ENCODE results near the gene CAPN8.

CAPN8 gene

DNA sequence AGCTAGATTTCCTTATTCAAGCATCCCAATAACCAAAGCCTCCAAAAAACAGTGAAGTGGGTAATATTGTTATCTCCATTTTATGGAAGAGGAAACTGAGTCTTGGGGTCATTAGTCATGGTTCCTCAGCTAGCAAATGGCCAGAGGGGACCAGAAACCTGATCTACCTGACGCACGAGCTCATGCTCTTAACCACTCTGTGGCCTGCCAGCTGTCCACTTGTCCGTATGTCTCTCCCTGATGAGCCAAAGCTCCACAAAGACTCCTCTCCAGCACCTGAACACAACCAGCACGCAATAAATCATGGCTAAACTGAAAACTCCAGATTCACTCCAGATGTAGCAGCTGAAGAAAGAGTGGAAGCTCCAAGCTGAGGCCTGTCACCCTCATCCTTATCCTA is 5.8 kb downstream of the CAPN8 start:
- no peak for DNase-seq (ENCODE audit: extremely low spot score)
- TF ChIP-seq, protein P1, sequence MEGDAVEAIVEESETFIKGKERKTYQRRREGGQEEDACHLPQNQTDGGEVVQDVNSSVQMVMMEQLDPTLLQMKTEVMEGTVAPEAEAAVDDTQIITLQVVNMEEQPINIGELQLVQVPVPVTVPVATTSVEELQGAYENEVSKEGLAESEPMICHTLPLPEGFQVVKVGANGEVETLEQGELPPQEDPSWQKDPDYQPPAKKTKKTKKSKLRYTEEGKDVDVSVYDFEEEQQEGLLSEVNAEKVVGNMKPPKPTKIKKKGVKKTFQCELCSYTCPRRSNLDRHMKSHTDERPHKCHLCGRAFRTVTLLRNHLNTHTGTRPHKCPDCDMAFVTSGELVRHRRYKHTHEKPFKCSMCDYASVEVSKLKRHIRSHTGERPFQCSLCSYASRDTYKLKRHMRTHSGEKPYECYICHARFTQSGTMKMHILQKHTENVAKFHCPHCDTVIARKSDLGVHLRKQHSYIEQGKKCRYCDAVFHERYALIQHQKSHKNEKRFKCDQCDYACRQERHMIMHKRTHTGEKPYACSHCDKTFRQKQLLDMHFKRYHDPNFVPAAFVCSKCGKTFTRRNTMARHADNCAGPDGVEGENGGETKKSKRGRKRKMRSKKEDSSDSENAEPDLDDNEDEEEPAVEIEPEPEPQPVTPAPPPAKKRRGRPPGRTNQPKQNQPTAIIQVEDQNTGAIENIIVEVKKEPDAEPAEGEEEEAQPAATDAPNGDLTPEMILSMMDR (IDR thresholded peaks at IDR 0.05; ENCODE audit: control extremely low read depth, extremely low read depth, low read depth, missing control alignments) = no peak
- ChIA-PET POLR2A (no interaction called here), CTCF (interaction anchor here (0.8 to 1.3 kb wide), 2 partner anchors 36 to 90 kb away, joined by 3 read pairs; no protein-coding TSS in a partner anchor)

DNA sequence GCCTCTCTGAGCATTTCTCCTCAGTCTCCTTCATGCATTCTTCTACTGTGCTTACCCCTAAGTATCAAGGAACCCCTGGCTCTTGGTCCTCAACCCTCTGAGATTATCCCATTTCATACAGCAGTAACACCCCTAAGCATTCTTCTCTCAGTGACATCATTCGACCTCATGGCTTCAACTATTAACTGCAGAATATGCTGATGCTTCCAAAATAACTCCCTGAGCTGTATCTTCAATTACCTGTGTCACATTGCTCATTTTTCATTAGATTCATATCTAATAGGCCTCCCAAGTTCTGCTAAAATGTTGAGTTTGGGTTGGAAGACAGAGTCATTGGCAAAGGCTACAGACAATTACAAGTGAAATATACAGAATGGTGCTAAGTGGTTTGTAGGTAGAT is 7.5 kb downstream of the CAPN8 start:
- DNase-seq (ENCODE audit: extremely low spot score) = no peak
- ChIA-PET CTCF (no interaction called here), POLR2A (no interaction called here)
- TF ChIP-seq, protein P1 (IDR thresholded peaks at IDR 0.05; ENCODE audit: control extremely low read depth, extremely low read depth, low read depth, missing control alignments) = no peak

DNA sequence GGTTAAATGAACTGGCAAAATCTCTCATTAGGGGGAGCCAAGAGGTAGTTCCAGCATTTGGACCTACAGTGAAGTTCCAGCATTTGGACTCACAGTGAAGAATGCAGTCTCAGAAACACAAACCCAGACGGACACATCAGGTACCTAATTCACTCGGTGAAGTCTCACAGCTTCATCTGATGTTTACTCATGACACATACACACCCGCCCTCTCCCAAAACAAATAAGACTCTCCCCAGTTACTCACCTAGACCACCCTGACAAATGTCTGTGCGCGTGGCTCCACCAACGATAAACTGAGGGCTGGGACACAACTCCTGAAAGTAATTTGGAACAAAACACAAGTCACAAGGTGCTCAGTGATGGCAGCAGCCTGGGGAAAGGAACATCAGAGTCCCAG is 11.4 kb downstream of the CAPN8 start:
- POLR2A ChIA-PET = no interaction called here
- CTCF ChIA-PET = interaction anchor here (1.3 kb wide), 1 partner anchor 10 kb away, joined by 3 read pairs; no protein-coding TSS in a partner anchor
- no peak for DNase-seq (ENCODE audit: extremely low spot score)
- TF ChIP-seq, protein P1 (IDR thresholded peaks at IDR 0.05; ENCODE audit: control extremely low read depth, extremely low read depth, low read depth, missing control alignments) = no peak

DNA sequence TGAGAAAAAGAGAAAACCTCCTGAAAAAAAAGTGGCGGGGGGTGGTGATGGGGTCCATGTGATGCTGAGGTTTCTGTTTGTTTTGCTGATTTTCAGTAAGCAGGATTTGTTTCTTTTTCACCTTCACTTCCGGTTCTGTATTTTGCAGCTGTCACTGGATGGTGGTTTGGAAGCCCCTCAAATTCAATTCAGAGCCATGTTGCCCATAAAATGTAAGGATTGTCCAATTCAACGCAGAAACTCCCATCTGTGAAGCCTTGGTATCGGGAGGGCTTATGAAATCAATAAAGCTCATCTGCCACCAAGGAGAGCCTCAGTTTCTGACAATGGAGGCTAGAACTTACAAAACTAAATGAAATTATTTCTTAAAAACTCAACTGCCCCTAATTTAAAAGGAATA is 12.1 kb downstream of the CAPN8 start:
- CTCF ChIA-PET = interaction anchor here (1.1 to 1.3 kb wide), 2 partner anchors 11 to 14 kb away, joined by 3 read pairs; no protein-coding TSS in a partner anchor
- POLR2A ChIA-PET = no interaction called here
- DNase-seq (ENCODE audit: extremely low spot score) = no peak
- TF ChIP-seq, protein P1 (IDR thresholded peaks at IDR 0.05; ENCODE audit: control extremely low read depth, extremely low read depth, low read depth, missing control alignments) = no peak

DNA sequence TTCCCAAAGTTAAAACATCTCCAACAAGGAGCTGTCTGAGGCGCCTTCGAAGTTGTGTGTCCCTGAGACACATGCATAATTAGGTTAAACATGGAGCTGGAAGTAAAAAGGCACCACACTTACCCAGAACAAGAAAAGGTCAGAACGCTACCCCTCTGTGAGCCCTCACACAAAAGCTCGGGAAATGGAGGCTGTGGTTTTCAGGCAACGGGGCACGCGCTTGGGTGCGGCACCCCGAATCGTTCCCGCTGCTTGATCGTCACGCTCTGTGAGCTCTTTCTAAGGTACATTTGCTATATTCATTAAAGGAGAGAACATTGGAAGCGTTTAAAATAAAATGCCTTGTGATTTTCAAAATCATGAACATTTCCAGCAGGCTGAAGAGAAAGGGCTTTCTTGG is 12.5 kb downstream of the CAPN8 start:
- TF ChIP-seq, protein P1 (IDR thresholded peaks at IDR 0.05; ENCODE audit: control extremely low read depth, extremely low read depth, low read depth, missing control alignments) = no peak
- ChIA-PET CTCF (interaction anchor here (1.1 kb wide), 1 partner anchor 15 kb away, joined by 3 read pairs; no protein-coding TSS in a partner anchor), POLR2A (no interaction called here)
- no peak for DNase-seq (ENCODE audit: extremely low spot score)

DNA sequence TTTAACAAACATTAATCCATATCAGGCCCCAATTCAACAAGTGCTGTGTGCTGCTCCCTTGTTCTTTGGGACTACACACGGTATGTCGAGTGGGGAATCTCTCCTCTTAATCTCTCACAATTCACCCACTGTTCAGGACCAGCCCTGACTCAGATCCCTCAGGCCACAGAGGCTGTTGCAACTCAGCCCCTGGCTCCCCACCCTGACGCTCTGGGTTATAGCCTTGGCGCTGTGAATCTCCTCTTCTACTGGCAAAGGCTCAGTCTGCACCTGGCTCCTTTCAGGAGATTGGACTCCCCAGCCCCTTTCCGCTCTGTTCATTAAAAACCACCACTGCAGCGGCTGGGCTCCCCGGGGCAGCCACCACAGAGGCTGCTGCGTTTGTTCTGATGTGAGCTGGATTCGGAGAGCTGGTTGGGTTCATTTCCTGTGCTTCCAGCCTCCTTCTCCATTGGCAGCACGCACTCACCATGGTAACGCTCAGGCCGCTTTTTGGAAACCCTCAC is 13.0 kb downstream of the CAPN8 start:
- POLR2A ChIA-PET = no interaction called here

More for the DNA sequence above, 13.0 kb downstream of the CAPN8 start:
- TF ChIP-seq, protein P1 (IDR thresholded peaks at IDR 0.05; ENCODE audit: control extremely low read depth, extremely low read depth, low read depth, missing control alignments) = no peak
- no peak for DNase-seq (ENCODE audit: extremely low spot score)
- CTCF ChIA-PET = interaction anchor here (1.1 kb wide), 1 partner anchor 15 kb away, joined by 3 read pairs; no protein-coding TSS in a partner anchor
